Mesodermal cell (in vitro differentiated cells): Measurements from ENCODE around the gene OBI1.
"Not testable (repeated sequence)": the region's sequence is repeated elsewhere in the genome, so short reads cannot be mapped to it uniquely, and the experiment has no call there.

Experiments used
- H3K27ac ChIP-seq: 2 replicates; pipeline ENCODE4 v1.7.0; 2013; ENCODE audit warnings: mild to moderate bottlenecking, low read depth, low read length, moderate library complexity; ENCODE audit not compliant: severe bottlenecking
- H3K36me3 ChIP-seq: 2 replicates; pipeline ENCODE4 v1.7.1; 2013; ENCODE audit warnings: mild to moderate bottlenecking, low read length, moderate library complexity; ENCODE audit not compliant: control insufficient read depth, insufficient read depth
- H3K4me1 ChIP-seq: one replicate; pipeline ENCODE4 v1.7.1; 2013; ENCODE audit warnings: mild to moderate bottlenecking, low read length; ENCODE audit not compliant: insufficient read depth, control insufficient read depth, poor library complexity, severe bottlenecking
- H3K4me3 ChIP-seq: 2 replicates; pipeline ENCODE4 v1.7.0; 2013; ENCODE audit warnings: low read length, control low read depth, mild to moderate bottlenecking; ENCODE audit not compliant: insufficient read depth, poor library complexity, severe bottlenecking; ENCODE audit errors: extremely low read depth
- H3K9me3 ChIP-seq: 2 replicates; pipeline ENCODE4 v1.7.1; 2013; ENCODE audit warnings: mild to moderate bottlenecking, low read length, moderate library complexity; ENCODE audit not compliant: control insufficient read depth
- WGBS, 2 experiments: methylation state at CpG; one replicate each; pipeline ENCODE4 v1.1.5; 2013; ENCODE audit warnings: missing lambda C conversion rate in 2 of 2; ENCODE audit not compliant: insufficient coverage in 2 of 2; 5-methylcytosine and 5-hydroxymethylcytosine counted together

Gene OBI1

GRCh38 chr13:78649997-78650716 lies 8.8 kb downstream of the OBI1 start:
- Histone ChIP-seq H3K9me3 (no peaks in the 10 kb centered on the region), H3K27ac (no peak overlapping the region), H3K4me3 (no peak overlapping the region), H3K36me3 (no peaks in the 10 kb centered on the region), H3K4me1 (peaks cover 14% of the 10 kb centered on the region)
- 85 to 90% methylated on average over 2 to 3 of the region's 3 CpGs for WGBS, 2 experiments

GRCh38 chr13:78647109-78647678 lies 11.8 kb downstream of the OBI1 start:
- 88 to 94% methylated on average over 6 to 7 of the region's 11 CpGs for WGBS, 2 experiments
- Histone ChIP-seq H3K4me1 (peaks cover 14% of the 10 kb centered on the region), H3K27ac (peak overlapping the region; percentile 79)
- not testable (repeated sequence) for H3K9me3 ChIP-seq, H3K4me3 ChIP-seq, H3K36me3 ChIP-seq

- Histone ChIP-seq H3K9me3 (no peaks in the 10 kb centered on the region), H3K4me1 (no peaks in the 10 kb centered on the region), H3K4me3 (no peak overlapping the region), H3K27ac (no peak overlapping the region), H3K36me3 (peaks cover 59% of the 10 kb centered on the region)
- WGBS, 2 experiments = 92 to 100% methylated on average over 1 to 2 of the region's 4 CpGs
These were observed 20.7 kb downstream of the OBI1 start for GRCh38 chr13:78638216-78638615.

- Histone ChIP-seq H3K36me3 (peaks cover 71% of the 10 kb centered on the region), H3K4me1 (no peaks in the 10 kb centered on the region), H3K27ac (no peak overlapping the region), H3K9me3 (no peaks in the 10 kb centered on the region), H3K4me3 (no peak overlapping the region)
These were observed 22.5 kb downstream of the OBI1 start for GRCh38 chr13:78636495-78636894.

- no peaks in the 10 kb centered on the region for H3K9me3 ChIP-seq
- H3K27ac ChIP-seq = no peak overlapping the region
- H3K4me3 ChIP-seq = no peak overlapping the region
- H3K36me3 ChIP-seq = peaks cover 84% of the 10 kb centered on the region
- 84 to 100% methylated on average over 3 to 4 of the region's 4 CpGs for WGBS, 2 experiments
- H3K4me1 ChIP-seq = no peaks in the 10 kb centered on the region
These were observed 26.0 kb downstream of the OBI1 start for GRCh38 chr13:78632996-78633395.

- Histone ChIP-seq H3K4me3 (no peak overlapping the region), H3K4me1 (no peaks in the 10 kb centered on the region), H3K9me3 (no peaks in the 10 kb centered on the region), H3K27ac (no peak overlapping the region), H3K36me3 (peaks cover 76% of the 10 kb centered on the region)
- no CpG with 5 or more reads among the region's 1 CpG for WGBS, 2 experiments
These were observed 27.9 kb downstream of the OBI1 start for GRCh38 chr13:78631077-78631476.

- no peaks in the 10 kb centered on the region for H3K4me1 ChIP-seq
- peaks cover 70% of the 10 kb centered on the region for H3K36me3 ChIP-seq
- WGBS, 2 experiments = 100% methylated on average over 1 of the region's 1 CpG; no CpG with 5 or more reads in 1 of the 2 experiments
- H3K4me3 ChIP-seq = no peak overlapping the region
- H3K27ac ChIP-seq = no peak overlapping the region
- H3K9me3 ChIP-seq = no peaks in the 10 kb centered on the region
These were observed 28.4 kb downstream of the OBI1 start for GRCh38 chr13:78630511-78630910.

- no peak overlapping the region for H3K4me3 ChIP-seq
- no peak overlapping the region for H3K27ac ChIP-seq
- H3K4me1 ChIP-seq = no peaks in the 10 kb centered on the region
- 80 to 100% methylated on average over 1 of the region's 2 CpGs for WGBS, 2 experiments
- H3K9me3 ChIP-seq = no peaks in the 10 kb centered on the region
- peaks cover 40% of the 10 kb centered on the region for H3K36me3 ChIP-seq
These were observed 33.6 kb downstream of the OBI1 start for GRCh38 chr13:78625384-78625783.

- Histone ChIP-seq H3K27ac (no peak overlapping the region), H3K36me3 (peaks cover 22% of the 10 kb centered on the region), H3K9me3 (no peaks in the 10 kb centered on the region), H3K4me3 (no peak overlapping the region), H3K4me1 (no peaks in the 10 kb centered on the region)
- no CpG with 5 or more reads among the region's 3 CpGs for WGBS, 2 experiments
These were observed 35.8 kb downstream of the OBI1 start for GRCh38 chr13:78623132-78623531.

- Histone ChIP-seq H3K4me3 (no peak overlapping the region), H3K4me1 (no peaks in the 10 kb centered on the region), H3K36me3 (peaks cover 27% of the 10 kb centered on the region), H3K9me3 (no peaks in the 10 kb centered on the region), H3K27ac (no peak overlapping the region)
- WGBS, 2 experiments = 96 to 100% methylated on average over 1 to 2 of the region's 2 CpGs
These were observed 38.0 kb downstream of the OBI1 start for GRCh38 chr13:78620936-78621470.

- H3K36me3 ChIP-seq = peaks cover 41% of the 10 kb centered on the region
- H3K4me1 ChIP-seq = no peaks in the 10 kb centered on the region
- WGBS, 2 experiments = no CpG with 5 or more reads among the region's 1 CpG
These were observed 40.5 kb downstream of the OBI1 start for GRCh38 chr13:78618411-78618810.

More at GRCh38 chr13:78618411-78618810, 40.5 kb downstream of the OBI1 start:
- Histone ChIP-seq H3K9me3 (no peaks in the 10 kb centered on the region), H3K4me3 (no peak overlapping the region), H3K27ac (no peak overlapping the region)
